Putamen (tissue), 1 donor: ENCODE measurements around the gene GALR1.
"Not testable (repeated sequence)": the region's sequence is repeated elsewhere in the genome, so short reads cannot be mapped to it uniquely, and the experiment has no call there.

Experiments
- DNase-seq: peaks from one replicate; pipeline ENCODE4 v3.0.0-alpha.2; 2016; ENCODE audit warnings: low spot score

The GALR1 gene, protein sequence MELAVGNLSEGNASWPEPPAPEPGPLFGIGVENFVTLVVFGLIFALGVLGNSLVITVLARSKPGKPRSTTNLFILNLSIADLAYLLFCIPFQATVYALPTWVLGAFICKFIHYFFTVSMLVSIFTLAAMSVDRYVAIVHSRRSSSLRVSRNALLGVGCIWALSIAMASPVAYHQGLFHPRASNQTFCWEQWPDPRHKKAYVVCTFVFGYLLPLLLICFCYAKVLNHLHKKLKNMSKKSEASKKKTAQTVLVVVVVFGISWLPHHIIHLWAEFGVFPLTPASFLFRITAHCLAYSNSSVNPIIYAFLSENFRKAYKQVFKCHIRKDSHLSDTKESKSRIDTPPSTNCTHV

GRCh38 chr18:77249569-77250500, at the start of gene GALR1:
Gene GALR1, plus strand, starts transcription at chr18:77249848. Its CDS starts 701 bp downstream, at chr18:77250549.
- DNase-seq: no peak

GRCh38 chr18:77201506-77201905, 48.1 kb upstream of the GALR1 start:
- DNase-seq: no peak

- DNase-seq: no peak
Measured at GRCh38 chr18:77202329-77202728, 47.3 kb upstream of the GALR1 start.

GRCh38 chr18:77203071-77203470, 46.6 kb upstream of the GALR1 start:
- no peak for DNase-seq

DNA sequence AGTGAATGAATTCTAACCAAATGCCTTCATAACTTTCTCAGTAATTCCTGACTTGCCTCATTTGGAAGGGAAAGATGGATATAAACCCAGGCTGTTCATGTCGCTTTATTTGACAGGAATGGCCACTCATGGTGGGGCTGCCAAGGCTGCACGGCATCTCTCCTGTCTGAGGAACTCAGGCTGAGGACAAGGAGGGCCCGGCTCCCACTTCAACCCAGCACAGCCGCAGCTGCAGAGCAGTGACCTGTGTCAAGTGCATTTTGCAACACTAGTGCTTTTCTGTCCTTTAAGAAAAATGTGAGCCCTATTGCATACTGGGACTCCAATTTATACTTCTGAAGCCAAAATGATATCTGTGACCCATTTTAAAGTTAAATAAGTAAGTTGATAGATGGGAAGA, 45.8 kb upstream of the GALR1 start:
- no peak for DNase-seq

DNA sequence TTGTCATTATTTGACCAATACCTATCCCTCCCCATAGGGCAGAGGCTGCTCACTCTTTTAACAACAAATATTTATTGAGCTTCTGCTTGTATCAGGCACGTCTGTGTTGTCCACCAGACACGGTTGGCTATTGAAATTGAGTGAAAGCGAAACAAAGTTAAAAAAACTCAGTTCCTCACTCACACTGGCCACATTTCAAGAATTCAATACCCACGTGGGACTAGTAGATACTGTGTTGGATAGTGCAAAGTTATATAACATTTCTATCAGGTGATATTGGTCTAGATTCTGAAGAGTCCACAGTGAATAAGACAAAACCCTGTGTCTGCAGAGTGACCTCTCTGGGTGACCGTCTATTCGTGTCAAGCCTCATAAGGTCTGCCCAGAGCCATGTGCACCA, 43.9 kb upstream of the GALR1 start:
- DNase-seq: peak; percentile 9

DNA sequence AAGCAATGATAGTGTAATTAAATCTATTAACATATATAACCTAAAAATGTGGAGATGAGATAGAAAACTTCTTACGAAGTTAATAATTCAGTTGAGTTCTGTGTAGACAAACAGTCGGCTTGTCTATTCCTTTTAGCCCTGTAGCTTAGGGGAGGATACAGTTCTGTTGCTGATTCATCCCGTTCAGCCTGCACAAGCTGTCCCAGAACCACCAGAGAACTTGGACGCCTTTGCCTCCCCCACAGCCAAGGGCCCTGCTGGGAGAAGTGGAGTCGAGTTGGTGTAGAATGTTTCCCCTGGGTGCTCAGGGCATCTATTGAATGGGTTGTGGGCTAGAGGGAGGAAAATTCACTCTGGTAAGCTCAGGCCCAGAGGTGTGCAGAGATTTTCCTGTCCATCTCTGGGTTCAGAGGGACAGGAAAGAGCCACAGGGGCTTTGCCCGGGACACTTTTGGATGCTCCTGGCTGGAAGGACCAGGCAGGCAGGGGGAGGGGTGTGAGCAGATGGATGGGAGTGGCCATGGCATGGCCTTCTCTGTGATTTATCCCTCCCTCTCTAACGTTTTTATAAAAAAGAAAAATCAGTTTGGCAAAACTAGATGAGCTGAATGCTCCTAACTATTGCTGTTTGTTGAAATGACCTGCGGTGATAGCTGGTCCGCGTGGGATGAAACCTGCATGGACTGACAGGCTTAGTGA, 42.8 kb upstream of the GALR1 start:
- no peak for DNase-seq

DNA sequence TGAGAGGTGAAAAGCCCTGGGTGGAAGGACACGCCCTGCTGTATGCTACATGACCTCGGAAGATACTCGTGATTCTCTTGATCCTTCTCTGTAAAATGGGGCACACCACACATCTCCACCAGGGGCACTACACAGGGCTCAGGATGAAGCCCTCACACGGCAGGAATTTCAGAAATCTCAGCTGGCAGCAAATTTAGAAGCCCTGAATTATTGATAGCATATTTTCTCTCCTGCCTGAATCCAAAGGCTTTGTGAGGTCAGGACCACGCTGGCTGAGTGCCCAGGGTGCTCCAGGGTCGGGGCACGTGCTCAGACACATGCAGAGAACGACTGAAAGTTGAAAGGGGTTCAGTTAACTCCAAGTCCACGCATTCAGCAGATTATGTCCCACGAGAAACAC, 42.1 kb upstream of the GALR1 start:
- DNase-seq: peak; percentile 11

- DNase-seq: peak; percentile 14
Measured at GRCh38 chr18:77208964-77209363, 40.7 kb upstream of the GALR1 start.

- DNase-seq: no peak
Measured at GRCh38 chr18:77209587-77209986, 40.1 kb upstream of the GALR1 start.

DNA sequence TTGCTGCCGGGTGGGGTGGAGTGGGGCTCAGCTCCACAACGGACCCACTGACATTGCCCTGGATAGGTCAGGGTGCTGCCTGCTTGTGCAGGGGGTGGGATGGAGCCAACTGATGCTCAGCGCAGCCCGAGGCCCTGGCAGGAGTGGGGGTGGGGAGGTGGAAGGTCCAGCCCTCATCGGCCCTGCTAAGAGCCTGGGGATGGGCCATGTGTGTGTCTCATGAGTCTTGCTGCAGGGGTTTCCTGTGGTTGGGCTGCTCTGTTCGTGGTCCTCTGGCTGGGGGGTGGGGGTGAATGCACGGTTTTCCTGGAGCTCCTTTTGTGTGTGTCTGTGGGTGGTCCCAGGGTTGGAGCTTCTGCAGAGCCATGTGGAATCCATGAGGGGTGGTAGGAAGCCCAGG, 39.4 kb upstream of the GALR1 start:
- no peak for DNase-seq

DNA sequence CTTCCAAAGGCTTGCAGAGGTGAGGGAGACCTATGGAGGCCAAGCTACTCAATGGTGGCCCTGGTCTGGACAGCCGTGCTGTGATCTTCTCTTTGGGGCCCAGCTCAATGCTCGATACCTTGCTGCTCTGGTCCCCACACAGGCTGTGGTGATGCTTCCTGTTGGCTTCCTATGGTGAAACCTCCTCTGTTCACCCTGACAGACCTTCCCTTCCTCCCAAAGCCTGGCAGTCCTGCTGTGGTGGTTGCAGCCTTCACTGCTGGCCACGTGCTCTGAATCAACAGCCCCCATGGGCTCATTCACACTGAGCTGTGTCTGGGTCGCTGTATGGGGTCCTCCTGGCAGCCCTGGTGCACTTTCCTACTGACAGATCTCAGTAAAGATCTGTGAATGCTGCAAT, 31.0 kb upstream of the GALR1 start:
- no peak for DNase-seq

DNA sequence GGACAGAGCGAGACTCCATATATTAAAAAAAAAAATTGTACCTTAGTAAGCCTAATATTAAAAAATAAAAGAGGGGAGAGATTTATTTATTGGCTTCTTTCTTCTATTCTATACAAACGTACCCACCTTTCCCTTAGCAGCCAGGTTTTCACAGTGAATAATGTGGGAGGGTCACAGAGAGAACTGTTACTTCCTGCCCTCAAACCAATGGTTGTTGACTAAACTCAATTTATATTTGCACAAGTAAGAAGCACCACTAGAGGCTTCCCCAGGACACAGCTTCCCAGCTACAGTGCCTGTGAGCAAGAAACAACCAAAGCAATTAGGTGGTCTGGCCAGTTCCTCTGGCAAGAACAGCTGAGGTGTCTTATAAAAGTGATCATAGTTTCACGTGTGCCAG, 28.9 kb upstream of the GALR1 start:
- DNase-seq: no peak

DNA sequence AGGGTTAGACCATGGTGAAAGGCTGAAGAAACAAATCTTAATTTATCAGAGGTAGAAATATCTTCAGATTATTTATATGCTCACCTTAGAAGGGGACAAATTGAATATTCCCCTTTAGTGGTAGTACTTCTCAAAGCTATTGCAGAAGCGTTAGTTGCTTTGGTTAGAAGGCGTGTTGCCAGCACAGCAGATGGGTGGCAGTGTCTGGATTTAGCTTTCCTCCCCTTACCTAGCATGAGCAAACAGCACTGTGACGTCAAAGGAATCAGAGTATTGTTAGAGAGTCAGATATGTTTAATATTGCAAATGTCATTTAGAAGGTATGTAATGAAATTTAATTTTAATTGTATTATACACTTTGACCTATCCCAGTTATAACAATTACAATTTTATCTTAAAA, 27.2 kb upstream of the GALR1 start:
- no peak for DNase-seq

- no peak for DNase-seq
Measured at GRCh38 chr18:77223221-77223639, 26.4 kb upstream of the GALR1 start.

DNA sequence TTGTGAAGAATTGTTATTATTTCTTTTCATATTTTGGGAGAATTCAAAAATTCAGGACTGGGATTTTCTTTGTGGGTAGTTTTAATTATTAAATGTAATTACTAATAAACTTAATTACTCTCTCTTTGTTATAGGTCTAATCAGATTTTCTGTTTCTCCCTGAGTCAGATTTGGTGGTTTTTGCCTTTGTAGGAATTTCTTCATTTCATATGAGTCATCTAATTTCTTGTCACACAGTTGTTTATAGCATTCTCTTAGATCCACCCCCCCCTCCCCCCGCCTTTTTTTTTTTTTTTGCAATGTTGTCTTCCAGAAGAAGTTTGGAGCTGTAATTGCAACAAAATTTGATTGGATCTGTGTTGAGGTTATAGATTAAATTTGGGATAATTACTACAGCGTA, 26.0 kb upstream of the GALR1 start:
- DNase-seq: no peak

DNA sequence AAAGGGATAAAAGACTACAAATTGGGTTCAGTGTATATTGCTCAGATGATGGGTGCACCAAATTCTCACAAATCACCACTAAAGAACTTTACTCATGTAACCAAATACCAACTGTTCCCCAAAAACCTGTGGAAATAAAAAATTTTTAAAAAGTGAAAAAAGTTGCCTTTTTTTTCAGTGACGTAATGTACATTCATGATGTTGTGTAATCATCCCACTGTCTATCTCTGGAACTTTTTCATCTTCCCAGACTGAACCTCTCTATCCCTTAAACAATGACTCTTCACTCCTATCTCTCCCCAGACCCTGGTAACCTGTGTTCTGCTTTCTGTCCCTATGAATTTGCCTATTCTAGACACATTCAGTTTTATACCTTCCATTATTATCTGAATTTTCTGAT, 19.0 kb upstream of the GALR1 start:
- no peak for DNase-seq

DNA sequence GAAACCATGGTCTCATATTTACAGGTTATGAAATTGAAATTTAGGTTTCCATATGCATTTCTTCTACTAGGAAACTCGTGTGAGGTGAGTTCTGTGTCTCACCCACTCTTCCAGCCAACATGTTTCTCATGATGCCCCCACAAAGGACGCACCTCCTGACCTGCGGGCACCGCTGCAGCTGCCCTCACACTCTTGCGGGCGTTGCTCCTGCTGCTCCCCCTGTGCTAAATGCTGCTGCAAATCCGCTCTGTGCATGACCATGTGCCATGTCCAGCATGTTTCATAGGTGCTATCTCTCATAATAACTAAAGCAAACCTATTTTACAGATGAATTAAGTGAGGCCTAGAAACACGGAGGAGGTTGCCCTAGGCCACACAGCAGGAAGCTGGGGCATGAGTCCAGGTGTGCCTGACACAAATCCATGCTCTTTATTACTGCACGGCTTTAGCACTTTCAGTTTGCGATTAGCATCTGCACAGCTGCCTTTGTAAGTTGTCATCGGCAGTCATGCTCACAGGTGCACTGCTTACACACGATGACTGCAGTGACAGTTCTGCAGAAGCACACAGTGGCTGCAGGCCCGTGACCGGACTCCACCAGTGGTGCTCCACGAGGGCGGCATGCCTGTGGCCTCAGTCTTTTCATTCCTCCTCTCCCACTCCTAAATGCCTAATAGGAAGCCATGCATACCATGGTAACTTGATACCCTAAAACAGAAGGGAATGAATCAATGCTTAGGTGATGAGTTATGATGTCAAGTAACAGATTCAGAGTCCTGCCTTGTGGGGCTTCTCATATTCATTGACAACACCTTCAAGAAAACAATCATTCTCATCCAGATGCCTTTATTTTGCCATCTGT, 14.9 kb upstream of the GALR1 start:
- DNase-seq: no peak

GRCh38 chr18:77239285-77239684, 10.4 kb upstream of the GALR1 start:
- not testable (repeated sequence) for DNase-seq

DNA sequence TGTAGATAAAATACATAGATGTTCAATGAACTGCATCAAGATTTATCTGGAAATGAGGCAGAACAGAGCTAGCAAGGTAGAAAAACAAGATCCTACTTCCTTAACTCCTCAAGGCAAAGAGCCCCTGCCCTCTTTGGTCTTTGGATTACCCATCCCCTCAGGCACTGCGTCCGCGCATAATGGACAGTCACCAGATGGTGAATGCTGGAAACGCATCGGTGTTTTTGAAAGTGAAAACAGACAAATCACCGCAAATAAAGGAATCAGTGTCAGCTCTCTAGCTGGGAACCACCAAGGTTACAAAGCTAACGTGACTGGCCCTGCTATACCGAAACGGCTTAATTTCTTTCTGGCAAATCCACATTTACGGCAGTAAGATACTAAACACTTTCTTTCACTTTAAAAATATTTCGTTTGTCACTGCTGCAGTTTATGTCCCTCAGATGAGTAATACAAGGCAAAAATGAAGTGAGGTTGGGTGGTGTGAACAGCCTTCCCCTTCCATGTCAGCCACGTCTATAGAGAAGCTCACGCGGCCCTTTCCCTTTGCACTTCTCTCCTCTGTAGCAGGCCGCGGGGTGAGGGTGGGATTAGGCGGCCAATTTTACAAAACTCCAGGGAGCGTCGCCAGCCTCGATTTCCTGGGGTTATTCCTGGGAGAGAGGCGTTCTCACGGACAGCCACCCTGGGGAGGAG, 627 bp upstream of the GALR1 start:
- no peak for DNase-seq

DNA sequence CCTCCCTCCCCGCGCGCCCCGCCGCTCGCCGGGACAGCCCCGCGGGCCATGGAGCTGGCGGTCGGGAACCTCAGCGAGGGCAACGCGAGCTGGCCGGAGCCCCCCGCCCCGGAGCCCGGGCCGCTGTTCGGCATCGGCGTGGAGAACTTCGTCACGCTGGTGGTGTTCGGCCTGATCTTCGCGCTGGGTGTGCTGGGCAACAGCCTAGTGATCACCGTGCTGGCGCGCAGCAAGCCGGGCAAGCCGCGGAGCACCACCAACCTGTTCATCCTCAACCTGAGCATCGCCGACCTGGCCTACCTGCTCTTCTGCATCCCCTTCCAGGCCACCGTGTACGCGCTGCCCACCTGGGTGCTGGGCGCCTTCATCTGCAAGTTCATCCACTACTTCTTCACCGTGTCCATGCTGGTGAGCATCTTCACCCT, 865 bp downstream of the GALR1 start:
- no peak for DNase-seq
